Loucy (cell line): ENCODE data around the gene COL11A1.

Experiments used
- H2AFZ ChIP-seq: fragments of 200-600 bp; sonication (generic); 2 replicates; pipeline ENCODE4 v1.6.0; 2016; ENCODE audit warnings: antibody characterized with exemption, mild to moderate bottlenecking, low read length, moderate library complexity
- H3F3A ChIP-seq: fragments of 200-600 bp; 2 replicates; pipeline ENCODE4 v1.6.0; 2016; ENCODE audit warnings: antibody characterized with exemption, low read depth, mild to moderate bottlenecking
- H3K27me3 ChIP-seq: fragments of 200-600 bp; sonication (generic); 2 replicates; pipeline ENCODE4 v1.6.1; 2014; ENCODE audit warnings: low read length, mild to moderate bottlenecking; ENCODE audit not compliant: insufficient read depth, poor library complexity, severe bottlenecking
- H3K36me3 ChIP-seq: fragments of 200-600 bp; sonication (generic); 2 replicates; pipeline ENCODE4 v1.6.1; 2016; ENCODE audit warnings: low read length; ENCODE audit not compliant: insufficient read depth
- H3K4me1 ChIP-seq: fragments of 200-600 bp; sonication (generic); 2 replicates; pipeline ENCODE4 v1.5.1; 2014; ENCODE audit warnings: low read length, mild to moderate bottlenecking; ENCODE audit not compliant: insufficient read depth, poor library complexity, severe bottlenecking
- H3K4me2 ChIP-seq: fragments of 200-600 bp; sonication (generic); 2 replicates; pipeline ENCODE4 v1.6.0; 2014; ENCODE audit warnings: antibody characterized with exemption, low read length, low read depth, mild to moderate bottlenecking; ENCODE audit not compliant: poor library complexity, severe bottlenecking
- H3K4me3 ChIP-seq: fragments of 200-600 bp; sonication (generic); 2 replicates; pipeline ENCODE4 v1.5.1; 2014; ENCODE audit warnings: low read length, mild to moderate bottlenecking, mixed read lengths; ENCODE audit not compliant: poor library complexity, severe bottlenecking
- H3K79me2 ChIP-seq: fragments of 200-600 bp; sonication (generic); 2 replicates; pipeline ENCODE4 v1.6.1; 2014; ENCODE audit warnings: low read length; ENCODE audit not compliant: insufficient read depth
- H3K9ac ChIP-seq: fragments of 200-600 bp; sonication (generic); 2 replicates; pipeline ENCODE4 v1.6.0; 2014; ENCODE audit warnings: mild to moderate bottlenecking, low read depth, low read length, moderate library complexity; ENCODE audit not compliant: poor library complexity, severe bottlenecking
- H3K9me2 ChIP-seq: fragments of 200-600 bp; sonication (generic); replicated peaks from 2 replicates; pipeline ENCODE4 v1.6.1; 2016; ENCODE audit warnings: low read depth, low read length, mixed read lengths
- H3K9me3 ChIP-seq: fragments of 200-600 bp; sonication (generic); 2 replicates; pipeline ENCODE4 v1.6.1; 2014; ENCODE audit warnings: mild to moderate bottlenecking, antibody characterized with exemption, low read length, low read depth; ENCODE audit not compliant: insufficient read depth
- H4K20me1 ChIP-seq: fragments of 200-600 bp; sonication (generic); 2 replicates; pipeline ENCODE4 v1.6.0; 2014; ENCODE audit warnings: antibody characterized with exemption, low read length, mild to moderate bottlenecking; ENCODE audit not compliant: insufficient read depth, poor library complexity, severe bottlenecking
- CTCF ChIP-seq: fragments of 200-600 bp; sonication (generic); conservative IDR thresholded peaks from 2 replicates; pipeline ENCODE4 v1.5.1; 2014; ENCODE audit warnings: mild to moderate bottlenecking, antibody characterized with exemption, low read length
- EZH2phosphoT487 ChIP-seq: fragments of 200-600 bp; IDR thresholded peaks from 2 replicates; pipeline ENCODE4 v1.6.1; 2018; ENCODE audit warnings: antibody characterized with exemption, mild to moderate bottlenecking, moderate library complexity, borderline replicate concordance

COL11A1 gene

GRCh38 chr1:102838016-102838415 is 270.3 kb downstream of the COL11A1 start:
- no peaks in the 10 kb centered on the region for H3K79me2 ChIP-seq
- no peak overlapping the region for H3K9ac ChIP-seq
- no peaks in the 10 kb centered on the region for H4K20me1 ChIP-seq
- H3K9me3 ChIP-seq: no peaks in the 10 kb centered on the region
- H3K36me3 ChIP-seq: no peaks in the 10 kb centered on the region
- no peak overlapping the region for H2AFZ ChIP-seq
- no peak overlapping the region for H3K4me2 ChIP-seq
- H3K4me3 ChIP-seq: no peak overlapping the region
- no peaks in the 10 kb centered on the region for H3K27me3 ChIP-seq
- no peaks in the 10 kb centered on the region for H3K4me1 ChIP-seq
- H3K9me2 ChIP-seq: no peaks in the 10 kb centered on the region
- TF ChIP-seq EZH2phosphoT487 (no peak), CTCF (no peak)
- no peaks in the 10 kb centered on the region for H3F3A ChIP-seq

GRCh38 chr1:102837551-102837950 is 270.8 kb downstream of the COL11A1 start:
- Histone ChIP-seq H3K9ac (no peak overlapping the region), H3F3A (no peaks in the 10 kb centered on the region), H2AFZ (no peak overlapping the region), H4K20me1 (no peaks in the 10 kb centered on the region), H3K9me2 (no peaks in the 10 kb centered on the region), H3K27me3 (no peaks in the 10 kb centered on the region), H3K9me3 (no peaks in the 10 kb centered on the region), H3K4me2 (no peak overlapping the region), H3K36me3 (no peaks in the 10 kb centered on the region), H3K4me3 (no peak overlapping the region), H3K4me1 (no peaks in the 10 kb centered on the region), H3K79me2 (no peaks in the 10 kb centered on the region)
- TF ChIP-seq EZH2phosphoT487 (no peak), CTCF (no peak)

GRCh38 chr1:102836991-102837390 is 271.3 kb downstream of the COL11A1 start:
- Histone ChIP-seq H3K79me2 (no peaks in the 10 kb centered on the region), H2AFZ (no peak overlapping the region)

More at GRCh38 chr1:102836991-102837390, 271.3 kb downstream of the COL11A1 start:
- no peaks in the 10 kb centered on the region for H3K9me3 ChIP-seq
- no peaks in the 10 kb centered on the region for H3F3A ChIP-seq
- no peaks in the 10 kb centered on the region for H3K4me1 ChIP-seq
- TF ChIP-seq CTCF (no peak), EZH2phosphoT487 (no peak)
- no peaks in the 10 kb centered on the region for H3K9me2 ChIP-seq
- no peaks in the 10 kb centered on the region for H4K20me1 ChIP-seq
- no peaks in the 10 kb centered on the region for H3K36me3 ChIP-seq
- H3K4me3 ChIP-seq: no peak overlapping the region
- no peak overlapping the region for H3K4me2 ChIP-seq
- H3K9ac ChIP-seq: no peak overlapping the region
- H3K27me3 ChIP-seq: no peaks in the 10 kb centered on the region
